SK-N-MC (cell line): Measurements from ENCODE around the gene C14orf93.

Source experiments
- EZH2 ChIP-seq: fragments of 200-600 bp; sonication (generic); IDR thresholded peaks from one replicate; pipeline ENCODE4 v1.6.1; 2017; ENCODE audit warnings: antibody characterized with exemption
- POLR2AphosphoS5 ChIP-seq: IDR thresholded peaks from 2 replicates; pipeline ENCODE4 v1.6.1; 2012; ENCODE audit warnings: mild to moderate bottlenecking, low read depth, low read length, borderline replicate concordance

GRCh38 chr14:22977684-22978486 is 32.1 kb downstream of the C14orf93 start:
- TF ChIP-seq POLR2AphosphoS5 (no peak), EZH2 (no peak)
